Osteoblast (primary cell): ENCODE measurements around the gene SCYGR3. TPM values are rescaled to one million over a fixed set of nuclear protein-coding genes. Genes with fewer than 3 reads are reported as not detected.

Experiments used
- DNase-seq: peaks from one replicate; pipeline ENCODE4 v3.0.0; 2011; ENCODE audit warnings: low spot score, mixed read lengths; ENCODE audit not compliant: insufficient read length; ENCODE audit errors: missing footprints
- H2AFZ ChIP-seq: 2 replicates; pipeline ENCODE4 v1.6.0; 2011; ENCODE audit warnings: mild to moderate bottlenecking, low read length
- H3K27ac ChIP-seq: 2 replicates; pipeline ENCODE4 v1.5.1; 2011; ENCODE audit warnings: mild to moderate bottlenecking, low read depth, low read length, moderate library complexity
- H3K27me3 ChIP-seq: 2 replicates; pipeline ENCODE4 v1.6.0; 2012; ENCODE audit warnings: mild to moderate bottlenecking, control low read depth, inconsistent platforms, low read length, moderate library complexity; ENCODE audit not compliant: insufficient read depth
- H3K36me3 ChIP-seq: 2 replicates; pipeline ENCODE4 v1.5.1; 2011; ENCODE audit warnings: mild to moderate bottlenecking, low read length, control low read depth, moderate library complexity; ENCODE audit not compliant: insufficient read depth
- H3K4me1 ChIP-seq: 2 replicates; pipeline ENCODE4 v1.5.1; 2011; ENCODE audit warnings: mild to moderate bottlenecking, low read length, control low read depth, moderate library complexity; ENCODE audit not compliant: insufficient read depth
- H3K4me2 ChIP-seq: 2 replicates; pipeline ENCODE4 v1.6.0; 2011; ENCODE audit warnings: mild to moderate bottlenecking, low read length; ENCODE audit not compliant: insufficient read depth
- H3K4me3 ChIP-seq: fragments of 200-600 bp; sonication (generic); 3 replicates; pipeline ENCODE4 v1.5.1; 2012; ENCODE audit warnings: mild to moderate bottlenecking, low read length, inconsistent platforms; ENCODE audit not compliant: insufficient read depth
- H3K79me2 ChIP-seq: 2 replicates; pipeline ENCODE4 v1.6.0; 2012; ENCODE audit warnings: mild to moderate bottlenecking, low read length, control low read depth, inconsistent platforms; ENCODE audit not compliant: insufficient read depth
- H3K9me3 ChIP-seq: 2 replicates; pipeline ENCODE4 v1.5.1; 2011; ENCODE audit warnings: low read depth, low read length, control low read depth
- H4K20me1 ChIP-seq: 2 replicates; pipeline ENCODE4 v1.6.0; 2012; ENCODE audit warnings: mild to moderate bottlenecking, low read length, control low read depth; ENCODE audit not compliant: insufficient read depth
- CTCF ChIP-seq: IDR thresholded peaks from 2 replicates; pipeline ENCODE4 v1.5.1; 2011; ENCODE audit warnings: mild to moderate bottlenecking, low read depth, low read length, moderate library complexity; ENCODE audit errors: extremely low read depth
- total RNA-seq: library from RNA; depleted of rRNA; stranded (reverse); fragments of >200 nt; gene quantifications from 2 replicates; pipeline ENCODE4 v1.2.3, GENCODE V29; 2012

Gene SCYGR3
- total RNA-seq, 1 donor = not detected

GRCh38 chr2:227595797-227596196, 18.8 kb downstream of the SCYGR3 start:
- Histone ChIP-seq H3K4me3 (no peak overlapping the region), H3K36me3 (no peaks in the 10 kb centered on the region), H3K79me2 (no peaks in the 10 kb centered on the region), H3K27me3 (peaks cover 2% of the 10 kb centered on the region), H3K4me2 (no peak overlapping the region), H3K4me1 (no peaks in the 10 kb centered on the region), H3K9me3 (no peaks in the 10 kb centered on the region), H2AFZ (no peak overlapping the region), H3K27ac (no peak overlapping the region), H4K20me1 (no peaks in the 10 kb centered on the region)
- DNase-seq = peak; percentile 74
- no peak for TF ChIP-seq CTCF

- peak; percentile 43 for DNase-seq
- TF ChIP-seq CTCF = no peak
- H3K27ac ChIP-seq = no peak overlapping the region
- H3K4me2 ChIP-seq = no peak overlapping the region
- H2AFZ ChIP-seq = no peak overlapping the region
- H3K4me3 ChIP-seq = no peak overlapping the region
- H3K9me3 ChIP-seq = no peaks in the 10 kb centered on the region
- no peaks in the 10 kb centered on the region for H3K36me3 ChIP-seq
- no peaks in the 10 kb centered on the region for H3K79me2 ChIP-seq
- H4K20me1 ChIP-seq = no peaks in the 10 kb centered on the region
- H3K4me1 ChIP-seq = no peaks in the 10 kb centered on the region
- H3K27me3 ChIP-seq = no peaks in the 10 kb centered on the region
Observed at GRCh38 chr2:227592694-227593387, 21.8 kb downstream of the SCYGR3 start.

GRCh38 chr2:227582369-227582768, 32.3 kb downstream of the SCYGR3 start:
- no peak overlapping the region for H3K4me3 ChIP-seq
- no peak for TF ChIP-seq CTCF
- H3K36me3 ChIP-seq = no peaks in the 10 kb centered on the region
- H3K4me1 ChIP-seq = no peaks in the 10 kb centered on the region
- H3K27ac ChIP-seq = no peak overlapping the region
- H2AFZ ChIP-seq = no peak overlapping the region
- no peaks in the 10 kb centered on the region for H3K79me2 ChIP-seq
- no peaks in the 10 kb centered on the region for H4K20me1 ChIP-seq
- DNase-seq = no peak
- H3K9me3 ChIP-seq = no peaks in the 10 kb centered on the region
- H3K27me3 ChIP-seq = no peaks in the 10 kb centered on the region
- no peak overlapping the region for H3K4me2 ChIP-seq

GRCh38 chr2:227579791-227580190, 34.8 kb downstream of the SCYGR3 start:
- Histone ChIP-seq H3K36me3 (no peaks in the 10 kb centered on the region), H3K79me2 (no peaks in the 10 kb centered on the region), H3K9me3 (no peaks in the 10 kb centered on the region), H4K20me1 (no peaks in the 10 kb centered on the region), H2AFZ (no peak overlapping the region), H3K27me3 (no peaks in the 10 kb centered on the region), H3K4me3 (no peak overlapping the region), H3K27ac (no peak overlapping the region), H3K4me1 (no peaks in the 10 kb centered on the region), H3K4me2 (no peak overlapping the region)
- no peak for TF ChIP-seq CTCF
- DNase-seq = no peak
